HEK293 (cell line): ENCODE data around the gene PHACTR3.

ENCODE experiments used
- CTCF ChIP-seq: fragments of 450-650 bp; formaldehyde crosslinking; IDR thresholded peaks from 2 replicates; pipeline ENCODE4 v1.5.1; 2016; ENCODE audit warnings: missing biosample characterization, missing genetic modification characterization
- HIC1 ChIP-seq: fragments of 450-650 bp; formaldehyde crosslinking; IDR thresholded peaks from 2 replicates; pipeline ENCODE4 v1.5.1; 2016; ENCODE audit warnings: missing biosample characterization, missing genetic modification characterization
- RBAK ChIP-seq: fragments of 450-650 bp; formaldehyde crosslinking; IDR thresholded peaks from 2 replicates; pipeline ENCODE4 v1.5.1; 2016; ENCODE audit warnings: missing biosample characterization, missing genetic modification characterization
- REST ChIP-seq: fragments of 450-650 bp; formaldehyde crosslinking; IDR thresholded peaks from 2 replicates; pipeline ENCODE4 v1.5.1; 2016; ENCODE audit warnings: missing biosample characterization, missing genetic modification characterization
- ZBTB20 ChIP-seq: fragments of 450-650 bp; formaldehyde crosslinking; IDR thresholded peaks from 2 replicates; pipeline ENCODE4 v1.5.1; 2016; ENCODE audit warnings: missing biosample characterization, missing genetic modification characterization
- ZNF121 ChIP-seq: fragments of 450-650 bp; formaldehyde crosslinking; IDR thresholded peaks from 2 replicates; pipeline ENCODE4 v1.5.1; 2016; ENCODE audit warnings: missing biosample characterization, missing genetic modification characterization
- ZNF140 ChIP-seq: fragments of 450-650 bp; formaldehyde crosslinking; IDR thresholded peaks from 2 replicates; pipeline ENCODE4 v1.5.1; 2016; ENCODE audit warnings: missing biosample characterization, missing genetic modification characterization
- ZNF24 ChIP-seq: fragments of 450-650 bp; formaldehyde crosslinking; IDR thresholded peaks from 2 replicates; pipeline ENCODE4 v1.5.1; 2016; ENCODE audit warnings: missing biosample characterization, missing genetic modification characterization
- ZNF433 ChIP-seq: fragments of 450-650 bp; formaldehyde crosslinking; IDR thresholded peaks from 2 replicates; pipeline ENCODE4 v1.5.1; 2016; ENCODE audit warnings: missing biosample characterization, missing genetic modification characterization, low read depth
- ZNF626 ChIP-seq: fragments of 450-650 bp; sonication (Bioruptor Pico); formaldehyde crosslinking; IDR thresholded peaks from 2 replicates; pipeline ENCODE4 v1.5.1; 2018; ENCODE audit warnings: missing biosample characterization, missing genetic modification characterization, inconsistent platforms
- ZNF747 ChIP-seq: fragments of 450-650 bp; formaldehyde crosslinking; IDR thresholded peaks from 2 replicates; pipeline ENCODE4 v1.5.1; 2016; ENCODE audit warnings: missing biosample characterization, missing genetic modification characterization
- ZNF792 ChIP-seq: fragments of 450-650 bp; formaldehyde crosslinking; IDR thresholded peaks from 2 replicates; pipeline ENCODE4 v1.5.1; 2016; ENCODE audit warnings: missing biosample characterization, missing genetic modification characterization
- ZSCAN16 ChIP-seq: fragments of 450-650 bp; formaldehyde crosslinking; IDR thresholded peaks from 2 replicates; pipeline ENCODE4 v1.5.1; 2016; ENCODE audit warnings: missing biosample characterization, missing genetic modification characterization

- no peak for TF ChIP-seq CTCF (tag by site-specific recombination)
- TF ChIP-seq ZNF121 (tag by site-specific recombination): no peak
- TF ChIP-seq HIC1 (tag by site-specific recombination): no peak
- TF ChIP-seq RBAK: no peak
- TF ChIP-seq ZNF140: no peak
- TF ChIP-seq ZSCAN16 (tag by site-specific recombination): no peak
- no peak for TF ChIP-seq ZNF24 (tag by site-specific recombination)
- TF ChIP-seq ZNF747 (tag by site-specific recombination): no peak
- no peak for TF ChIP-seq ZNF792 (tag by site-specific recombination)
- no peak for TF ChIP-seq ZNF433 (tag by site-specific recombination)
- TF ChIP-seq ZBTB20: no peak
- TF ChIP-seq REST (tag by site-specific recombination): no peak
- no peak for TF ChIP-seq ZNF626 (tag by site-specific recombination)
Observed at GRCh38 chr20:59828125-59829053, 224.0 kb downstream of the PHACTR3 start.
